HG03460 (cell line): Measurements from ENCODE around the gene VIL1.
A peak's percentile ranks its signal among the peaks of the same experiment; 100 is the strongest.

Experiments used
- ATAC-seq: cut with Tn5 transposase; IDR thresholded peaks from one replicate; pipeline ENCODE4 v1.9.1; 2021; ENCODE audit not compliant: unreplicated experiment

VIL1 gene

DNA sequence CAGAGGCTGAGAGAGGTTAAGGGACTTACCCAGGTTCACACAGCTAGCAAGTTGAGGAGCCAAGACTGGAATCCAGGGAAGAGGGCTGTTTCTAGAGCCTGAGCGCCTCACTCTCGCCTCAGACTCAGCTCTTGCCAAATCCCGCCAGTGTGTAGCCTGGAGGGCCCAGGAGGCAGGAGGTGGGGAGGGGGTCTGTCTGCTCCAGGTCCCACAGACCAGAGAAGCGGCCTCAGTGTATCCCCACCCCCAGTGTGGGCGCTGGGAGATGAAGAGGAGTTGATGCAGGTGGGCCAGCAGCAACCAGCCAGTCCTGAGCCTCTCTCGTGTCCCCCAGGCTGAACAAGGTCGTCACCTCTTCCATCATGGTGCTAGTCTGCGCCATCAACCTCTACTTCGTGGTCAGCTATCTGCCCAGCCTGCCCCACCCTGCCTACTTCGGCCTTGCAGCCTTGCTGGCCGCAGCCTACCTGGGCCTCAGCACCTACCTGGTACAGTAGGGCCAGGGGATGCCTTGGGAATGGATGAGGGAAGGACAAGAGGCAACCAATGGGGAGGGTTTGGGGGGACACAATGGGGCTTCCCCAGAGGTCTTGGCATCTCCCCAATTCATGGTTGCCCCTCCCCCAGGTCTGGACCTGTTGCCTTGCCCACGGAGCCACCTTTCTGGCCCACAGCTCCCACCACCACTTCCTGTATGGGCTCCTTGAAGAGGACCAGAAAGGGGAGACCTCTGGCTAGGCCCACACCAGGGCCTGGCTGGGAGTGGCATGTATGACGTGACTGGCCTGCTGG is 24.4 kb upstream of the VIL1 start:
- ATAC-seq = no peak

DNA sequence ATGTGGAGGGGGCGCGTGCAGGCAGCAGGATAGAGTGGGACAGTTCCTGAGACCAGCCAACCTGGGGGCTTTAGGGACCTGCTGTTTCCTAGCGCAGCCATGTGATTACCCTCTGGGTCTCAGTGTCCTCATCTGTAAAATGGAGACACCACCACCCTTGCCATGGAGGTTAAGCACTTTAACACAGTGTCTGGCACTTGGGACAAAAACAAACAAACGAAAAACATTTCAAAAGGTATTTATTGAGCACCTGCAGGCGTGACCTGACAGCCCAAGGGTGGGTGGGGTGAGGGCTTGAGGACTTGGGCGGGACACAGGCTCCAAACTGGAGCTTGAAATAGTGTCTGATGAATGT is 23.9 kb upstream of the VIL1 start:
- no peak for ATAC-seq

DNA sequence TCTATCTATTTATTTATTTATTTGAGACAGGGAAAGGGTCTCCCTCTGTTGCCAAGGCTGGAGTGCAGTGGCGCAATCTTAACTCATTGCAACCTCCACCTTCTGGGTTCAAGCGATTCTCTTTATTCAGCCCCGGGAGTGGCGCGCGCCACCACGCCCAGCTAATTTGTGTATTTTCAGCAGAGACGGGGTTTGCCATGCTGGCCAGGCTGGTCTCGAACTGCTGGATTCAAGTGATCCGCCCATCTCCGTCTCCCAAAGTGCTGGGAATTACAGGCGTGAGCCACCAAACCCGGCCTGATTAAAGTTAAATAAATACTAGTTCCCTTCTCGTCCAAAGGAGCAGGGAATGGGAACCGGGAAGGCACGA is 23.5 kb upstream of the VIL1 start:
- no peak for ATAC-seq

DNA sequence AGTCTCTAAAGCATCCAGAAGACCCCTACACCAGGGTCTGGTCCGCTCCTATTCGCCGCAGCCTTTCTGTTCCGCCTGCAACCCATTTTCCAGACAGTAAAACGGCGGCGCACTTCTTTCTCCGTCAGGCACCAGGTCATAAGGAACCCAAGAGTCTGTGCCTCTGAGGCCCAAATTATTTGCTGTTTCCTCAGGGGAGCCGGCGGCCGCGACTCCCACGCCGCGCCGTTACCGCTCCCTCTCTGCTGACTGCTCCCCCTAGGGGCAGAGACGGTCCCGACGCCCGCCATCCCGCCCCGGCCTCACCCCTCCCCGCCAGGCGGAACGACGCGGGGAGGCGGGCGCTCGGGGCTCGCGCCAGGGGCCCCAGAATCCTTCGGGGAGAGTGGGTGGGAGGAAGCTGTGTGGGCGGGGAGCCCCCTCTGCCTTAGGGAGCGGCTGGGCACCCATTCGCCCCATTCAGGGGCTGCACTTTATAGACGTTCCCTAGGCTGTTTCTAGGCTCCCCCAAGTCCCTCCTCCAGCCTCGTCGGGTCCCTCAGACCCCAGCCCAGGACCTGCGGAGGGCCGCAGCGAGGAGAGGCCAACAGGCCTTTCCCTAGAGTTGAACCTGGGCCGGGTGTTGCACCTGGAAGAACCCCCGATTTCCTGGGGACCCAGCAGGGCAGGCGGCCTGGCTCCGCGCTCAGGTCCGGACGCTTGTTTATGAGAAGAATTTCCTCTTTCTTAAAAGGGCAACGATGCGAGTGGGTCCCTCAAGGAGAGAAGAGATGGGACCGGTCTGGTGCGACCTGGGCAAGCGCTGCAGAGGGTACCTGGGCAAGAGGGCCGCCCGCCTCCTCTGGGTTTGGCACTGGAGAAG is 22.9 kb upstream of the VIL1 start:
- peak; percentile 37 for ATAC-seq

DNA sequence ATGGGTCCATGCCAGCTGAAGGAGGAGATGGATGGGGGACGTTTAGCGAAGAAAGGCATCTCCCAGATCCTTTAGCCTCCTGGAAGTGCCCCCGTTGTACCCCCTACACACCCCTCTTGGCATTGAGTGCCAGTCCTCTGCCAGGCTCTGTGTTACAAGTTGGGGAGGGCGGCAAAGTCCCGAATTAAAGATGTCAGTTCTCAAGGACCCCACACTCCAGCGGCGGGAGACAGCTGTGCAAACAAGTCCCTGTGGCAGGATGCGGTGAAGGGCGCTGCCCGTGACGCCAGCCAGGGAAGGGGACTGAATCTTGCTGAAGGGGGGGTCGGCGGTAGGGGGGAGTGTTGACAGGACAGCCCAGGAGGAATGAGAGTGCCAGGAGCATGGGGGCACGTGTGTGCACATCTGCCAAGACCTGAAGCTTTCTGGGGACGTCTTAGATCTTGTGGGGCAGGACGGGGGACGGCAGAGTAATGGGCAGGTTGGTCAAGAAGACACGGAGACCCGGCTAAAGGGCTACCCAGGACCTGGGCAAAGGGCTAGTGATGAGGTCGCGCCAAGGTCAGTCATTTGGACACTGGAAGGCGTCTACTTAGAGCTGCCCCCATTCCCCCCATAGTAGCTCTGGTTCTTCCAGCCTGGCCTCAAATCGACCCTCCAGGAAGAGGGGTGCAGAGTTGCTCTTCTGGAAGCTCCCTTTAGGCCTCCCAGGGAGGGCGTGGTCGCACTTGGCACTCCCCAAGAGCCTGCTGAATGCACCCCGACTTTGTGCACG is 22.0 kb upstream of the VIL1 start:
- no peak for ATAC-seq

DNA sequence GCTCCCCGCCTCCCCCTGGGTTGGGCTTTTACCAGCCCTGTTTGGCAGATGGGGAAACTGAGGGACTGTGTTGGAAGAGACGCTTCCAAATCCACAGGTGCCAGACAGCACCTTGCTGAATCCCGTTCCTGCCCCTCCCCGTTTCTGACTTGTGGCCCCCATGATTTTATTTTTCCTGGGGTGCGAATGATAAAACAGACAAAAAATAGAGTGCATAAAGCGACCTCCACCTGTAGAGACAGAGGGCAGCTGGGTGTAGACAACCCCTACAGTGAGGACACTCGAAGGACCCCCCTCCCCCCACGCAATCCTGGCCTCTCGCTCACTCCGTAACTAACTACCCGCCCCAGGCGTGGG is 21.5 kb upstream of the VIL1 start:
- no peak for ATAC-seq

DNA sequence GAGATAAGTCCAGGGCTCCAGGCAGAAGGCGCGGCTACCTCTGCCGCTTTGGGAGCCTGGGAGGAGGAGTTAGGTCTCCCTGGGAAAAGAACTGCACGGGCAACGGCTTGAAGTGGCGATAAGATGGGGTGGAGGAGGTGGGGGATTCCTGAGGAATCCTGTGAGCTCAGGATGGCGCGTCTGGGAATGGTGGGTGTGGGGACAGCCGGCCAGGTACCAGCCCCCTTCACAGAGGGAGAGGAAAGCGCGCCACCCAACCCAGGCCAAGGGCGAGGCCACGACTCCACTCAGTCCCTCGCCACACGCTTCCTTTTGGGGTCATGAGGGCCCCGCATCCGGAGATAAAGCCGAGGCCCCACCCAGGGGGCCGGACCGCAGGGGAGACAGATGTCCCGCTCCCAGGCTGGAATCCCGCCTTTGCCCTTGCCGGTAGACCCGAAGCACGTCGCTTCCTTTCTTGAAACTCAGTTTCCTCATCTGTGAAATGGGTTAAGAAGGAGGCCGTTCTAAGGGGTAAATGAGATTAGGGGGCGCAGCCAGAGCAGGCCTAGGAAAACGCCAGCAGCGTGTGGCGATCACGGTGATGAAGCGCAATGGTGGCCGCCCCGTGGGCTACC is 21.0 kb upstream of the VIL1 start:
- ATAC-seq = peak; percentile 23

DNA sequence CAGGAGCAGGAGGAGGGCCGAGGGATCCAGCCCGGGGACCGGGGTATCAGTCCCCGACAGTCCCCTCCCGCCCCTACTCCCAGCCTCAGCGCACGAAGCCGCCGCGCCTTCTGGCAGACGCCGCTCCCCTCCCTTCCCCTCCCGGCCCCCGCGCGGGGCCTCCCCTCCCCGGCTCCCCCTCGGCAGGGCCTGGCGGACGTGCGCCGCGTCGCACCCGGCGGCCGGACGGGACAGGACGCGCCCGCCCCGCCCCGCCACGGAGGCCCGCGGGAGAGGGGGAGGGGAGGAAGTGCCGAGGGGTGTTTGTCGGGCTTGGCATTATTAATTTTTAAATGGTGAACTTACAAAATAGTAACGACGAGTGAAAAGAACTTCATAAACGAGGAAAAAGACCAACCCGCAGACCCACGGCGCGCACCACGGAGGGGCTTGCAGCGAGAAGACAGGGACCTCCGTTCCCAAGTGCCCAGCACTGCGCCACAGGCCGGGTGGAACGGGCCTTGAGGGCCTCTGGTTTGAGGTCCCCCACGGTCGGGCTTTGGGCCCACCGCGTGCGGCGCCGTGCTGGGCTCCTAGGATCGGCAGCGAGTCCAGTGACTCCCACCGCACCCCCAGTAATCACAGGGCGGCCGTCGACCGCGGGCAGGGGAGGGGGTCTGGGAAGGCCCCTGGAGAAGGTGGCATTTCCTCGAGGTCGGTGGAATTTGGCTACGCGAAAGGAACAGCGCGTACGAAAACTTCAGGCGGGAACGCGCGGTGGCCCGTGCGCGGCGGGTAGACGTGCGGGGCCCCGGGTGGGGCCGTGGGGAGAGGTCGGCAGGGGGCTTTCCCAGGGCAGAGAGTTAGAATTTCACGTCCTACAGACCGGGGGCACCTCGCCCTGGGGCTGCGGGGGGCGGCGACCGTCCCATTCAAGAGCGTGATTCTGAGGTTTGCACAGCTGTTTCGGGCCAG is 20.2 kb upstream of the VIL1 start:
- no peak for ATAC-seq

DNA sequence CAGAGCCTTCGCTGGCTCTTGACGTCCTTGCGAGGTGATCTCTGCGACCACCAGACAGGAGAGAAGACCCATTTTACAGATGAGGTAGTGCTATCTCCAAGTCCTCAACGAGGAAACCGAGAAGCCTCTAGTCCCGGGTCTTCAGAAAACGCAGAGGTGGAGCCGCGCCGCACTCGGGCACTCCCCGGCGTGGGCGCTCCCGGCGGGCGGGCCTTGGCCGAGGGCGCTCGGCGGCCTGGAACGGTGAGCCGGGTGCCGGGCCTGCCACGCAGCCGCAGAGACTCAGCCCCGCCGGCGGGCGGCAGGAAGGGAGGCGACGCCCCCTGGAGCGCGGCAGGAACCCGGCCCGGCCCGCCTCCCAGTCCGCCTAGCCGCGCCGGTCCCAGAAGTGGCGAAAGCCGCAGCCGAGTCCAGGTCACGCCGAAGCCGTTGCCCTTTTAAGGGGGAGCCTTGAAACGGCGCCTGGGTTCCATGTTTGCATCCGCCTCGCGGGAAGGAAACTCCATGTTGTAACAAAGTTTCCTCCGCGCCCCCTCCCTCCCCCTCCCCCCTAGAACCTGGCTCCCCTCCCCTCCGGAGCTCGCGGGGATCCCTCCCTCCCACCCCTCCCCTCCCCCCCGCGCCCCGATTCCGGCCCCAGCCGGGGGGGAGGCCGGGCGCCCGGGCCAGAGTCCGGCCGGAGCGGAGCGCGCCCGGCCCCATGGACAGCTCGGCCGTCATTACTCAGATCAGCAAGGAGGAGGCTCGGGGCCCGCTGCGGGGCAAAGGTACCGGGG is 19.3 kb upstream of the VIL1 start, which contains the start of gene CTDSP1:
TSS of gene CTDSP1 (plus strand) at position 478 of the 776 bp plus-strand sequence. CDS start at position 701, 223 bp downstream.
- peak; percentile 35 for ATAC-seq

DNA sequence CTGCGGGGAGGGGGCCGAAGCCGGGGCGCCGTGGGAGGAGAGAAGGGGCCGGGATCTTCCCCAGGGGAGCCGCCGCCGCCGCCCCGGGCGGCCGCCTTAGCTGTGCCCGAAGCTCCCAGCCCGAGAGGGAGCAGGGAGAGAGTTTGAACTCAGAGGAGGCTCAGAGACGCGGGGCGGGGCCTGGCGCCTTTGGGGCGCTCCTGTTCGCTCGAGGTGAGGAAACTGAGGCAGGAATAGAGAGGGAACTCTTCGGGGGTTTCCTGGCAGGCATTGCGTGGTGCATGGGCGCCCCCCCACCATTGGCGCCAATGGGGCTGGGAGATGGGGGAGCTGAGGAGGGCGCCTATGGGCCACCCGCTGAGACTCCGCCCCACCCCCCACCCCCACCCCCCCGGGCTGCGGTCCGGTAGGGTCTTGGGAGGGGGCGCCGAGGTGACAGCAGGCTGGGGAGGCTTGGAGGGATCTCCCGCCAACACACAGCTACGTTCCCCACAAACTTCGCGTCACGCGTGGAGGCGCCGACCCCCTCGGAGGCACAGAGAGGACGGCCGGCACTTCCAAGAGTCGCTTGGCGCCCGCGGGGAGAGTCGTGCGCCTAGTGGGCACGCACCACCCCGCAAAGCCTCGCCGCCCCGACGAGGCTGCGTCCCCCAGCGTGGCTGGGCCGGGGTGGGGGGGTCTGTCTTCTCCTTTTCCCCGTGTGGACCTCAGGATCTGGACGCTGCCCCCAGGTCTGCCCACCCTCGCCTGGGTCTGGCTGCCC is 18.6 kb upstream of the VIL1 start:
- ATAC-seq = no peak

DNA sequence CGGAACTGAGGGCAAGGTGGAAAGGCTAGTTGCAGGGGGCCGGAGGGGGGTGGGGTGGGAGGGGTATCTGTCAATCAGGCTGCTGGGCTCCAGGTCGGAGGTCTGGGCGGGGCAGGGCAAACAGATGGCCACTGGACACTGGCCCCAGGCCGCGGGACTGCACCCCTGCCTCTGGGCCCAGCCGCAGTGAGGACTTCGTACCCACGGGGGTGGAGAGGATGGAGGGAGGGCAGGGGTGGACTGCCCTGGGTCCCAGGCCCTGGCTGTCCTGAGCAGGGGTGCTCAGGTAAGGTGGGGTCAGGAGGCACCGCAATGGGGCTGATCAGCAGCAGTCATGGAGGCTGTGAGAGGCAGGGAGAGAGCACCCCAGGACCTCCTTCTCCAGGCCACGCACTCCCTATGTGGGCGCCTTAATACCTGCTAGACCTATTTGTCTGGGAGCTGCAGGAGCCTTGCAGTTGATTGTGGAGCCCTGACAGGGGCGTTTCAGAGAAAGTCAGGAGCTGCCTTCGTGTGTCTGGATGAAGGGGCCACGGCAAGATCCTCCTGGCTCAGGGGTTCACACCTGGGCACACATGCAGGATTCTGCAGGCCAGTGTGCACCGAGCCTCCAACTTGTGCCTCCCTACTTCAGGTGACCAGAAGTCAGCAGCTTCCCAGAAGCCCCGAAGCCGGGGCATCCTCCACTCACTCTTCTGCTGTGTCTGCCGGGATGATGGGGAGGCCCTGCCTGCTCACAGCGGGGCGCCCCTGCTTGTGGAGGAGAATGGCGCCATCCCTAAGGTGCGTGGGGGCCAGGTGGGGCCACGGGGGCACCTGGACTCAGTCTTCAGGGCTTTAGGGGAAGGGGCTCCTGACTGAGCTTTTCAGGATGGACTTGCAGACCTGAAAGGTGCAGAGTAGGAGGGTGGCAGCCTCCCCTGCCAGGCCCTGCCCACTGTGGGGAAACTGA is 17.7 kb upstream of the VIL1 start:
- no peak for ATAC-seq

DNA sequence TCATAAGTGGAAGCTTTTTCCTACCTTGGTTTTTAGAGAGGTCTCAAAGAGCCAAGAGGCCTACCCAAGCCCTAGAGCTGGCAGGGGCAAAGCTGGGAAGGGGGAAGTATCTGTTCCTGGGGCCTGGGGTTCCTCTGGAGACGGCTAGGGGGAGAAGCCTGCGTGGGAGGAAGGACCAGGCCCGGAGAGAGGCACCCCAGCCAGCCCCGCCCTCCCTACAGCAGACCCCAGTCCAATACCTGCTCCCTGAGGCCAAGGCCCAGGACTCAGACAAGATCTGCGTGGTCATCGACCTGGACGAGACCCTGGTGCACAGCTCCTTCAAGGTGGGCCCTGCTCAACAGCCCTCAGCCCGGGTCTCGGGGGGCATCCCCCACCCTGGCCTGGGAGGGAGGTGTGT is 17.0 kb upstream of the VIL1 start:
- ATAC-seq = no peak

DNA sequence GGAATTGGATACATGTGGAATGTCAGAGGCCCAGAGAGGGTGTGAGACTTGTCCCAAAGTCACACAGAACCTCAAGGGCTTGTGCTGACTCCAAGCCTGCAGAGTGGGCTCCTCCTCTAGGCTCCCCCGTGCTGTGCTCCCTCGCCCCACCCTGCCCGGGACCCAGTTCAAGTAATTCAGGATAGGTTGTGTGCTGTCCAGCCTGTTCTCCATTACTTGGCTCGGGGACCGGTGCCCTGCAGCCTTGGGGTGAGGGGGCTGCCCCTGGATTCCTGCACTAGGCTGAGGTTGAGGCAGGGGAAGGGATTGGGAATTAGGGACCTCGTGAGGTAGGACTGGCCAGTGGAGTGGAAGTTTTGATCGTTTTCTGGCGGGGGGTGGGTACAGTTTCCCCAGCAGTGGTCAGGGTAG is 16.4 kb upstream of the VIL1 start:
- ATAC-seq = no peak

DNA sequence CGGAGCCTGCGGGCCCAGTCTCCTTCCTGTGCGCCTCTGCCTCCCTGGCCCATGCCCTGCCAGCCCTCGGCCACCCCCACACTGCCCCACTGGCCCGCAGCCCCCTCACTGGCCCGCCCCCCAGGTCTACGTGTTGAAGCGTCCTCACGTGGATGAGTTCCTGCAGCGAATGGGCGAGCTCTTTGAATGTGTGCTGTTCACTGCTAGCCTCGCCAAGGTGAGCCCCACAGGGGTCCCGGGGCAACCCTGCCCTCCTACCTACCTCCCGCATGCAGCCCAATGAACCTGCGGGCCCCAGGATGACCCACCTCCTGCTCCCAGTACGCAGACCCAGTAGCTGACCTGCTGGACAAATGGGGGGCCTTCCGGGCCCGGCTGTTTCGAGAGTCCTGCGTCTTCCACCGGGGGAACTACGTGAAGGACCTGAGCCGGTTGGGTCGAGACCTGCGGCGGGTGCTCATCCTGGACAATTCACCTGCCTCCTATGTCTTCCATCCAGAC is 16.0 kb upstream of the VIL1 start:
- no peak for ATAC-seq

DNA sequence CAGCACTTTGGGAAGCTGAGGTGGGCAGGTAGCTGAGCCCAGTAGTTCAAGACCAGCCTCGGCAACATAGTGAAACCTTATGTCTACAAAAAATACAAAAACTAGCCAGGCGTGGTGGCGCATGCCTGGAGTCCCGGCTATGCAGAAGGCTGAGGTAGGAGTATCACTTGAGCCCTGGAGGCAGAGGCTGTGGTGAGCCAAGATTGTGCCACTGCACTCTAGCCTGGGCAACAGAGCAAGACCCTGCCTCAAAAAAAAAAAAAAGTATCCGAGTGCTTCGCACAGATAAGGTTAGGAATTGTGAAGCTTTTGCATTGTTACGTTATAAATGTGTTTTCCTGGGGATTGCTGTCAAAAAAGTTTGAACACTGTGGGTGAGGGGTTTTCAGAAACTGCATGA is 15.1 kb upstream of the VIL1 start:
- no peak for ATAC-seq

DNA sequence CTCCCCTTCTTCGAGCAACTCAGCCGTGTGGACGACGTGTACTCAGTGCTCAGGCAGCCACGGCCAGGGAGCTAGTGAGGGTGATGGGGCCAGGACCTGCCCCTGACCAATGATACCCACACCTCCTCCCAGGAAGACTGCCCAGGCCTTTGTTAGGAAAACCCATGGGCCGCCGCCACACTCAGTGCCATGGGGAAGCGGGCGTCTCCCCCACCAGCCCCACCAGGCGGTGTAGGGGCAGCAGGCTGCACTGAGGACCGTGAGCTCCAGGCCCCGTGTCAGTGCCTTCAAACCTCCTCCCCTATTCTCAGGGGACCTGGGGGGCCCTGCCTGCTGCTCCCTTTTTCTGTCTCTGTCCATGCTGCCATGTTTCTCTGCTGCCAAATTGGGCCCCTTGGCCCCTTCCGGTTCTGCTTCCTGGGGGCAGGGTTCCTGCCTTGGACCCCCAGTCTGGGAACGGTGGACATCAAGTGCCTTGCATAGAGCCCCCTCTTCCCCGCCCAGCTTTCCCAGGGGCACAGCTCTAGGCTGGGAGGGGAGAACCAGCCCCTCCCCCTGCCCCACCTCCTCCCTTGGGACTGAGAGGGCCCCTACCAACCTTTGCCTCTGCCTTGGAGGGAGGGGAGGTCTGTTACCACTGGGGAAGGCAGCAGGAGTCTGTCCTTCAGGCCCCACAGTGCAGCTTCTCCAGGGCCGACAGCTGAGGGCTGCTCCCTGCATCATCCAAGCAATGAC is 14.4 kb upstream of the VIL1 start:
- no peak for ATAC-seq
